Measurements from ENCODE around the gene SCAANT1. TPM values are rescaled to one million over a fixed set of nuclear protein-coding genes. Genes with fewer than 3 reads are reported as not detected.

The SCAANT1 gene
- total RNA-seq, 2 donors from 2014 or later = 1.7 TPM; not detected in 1

DNA sequence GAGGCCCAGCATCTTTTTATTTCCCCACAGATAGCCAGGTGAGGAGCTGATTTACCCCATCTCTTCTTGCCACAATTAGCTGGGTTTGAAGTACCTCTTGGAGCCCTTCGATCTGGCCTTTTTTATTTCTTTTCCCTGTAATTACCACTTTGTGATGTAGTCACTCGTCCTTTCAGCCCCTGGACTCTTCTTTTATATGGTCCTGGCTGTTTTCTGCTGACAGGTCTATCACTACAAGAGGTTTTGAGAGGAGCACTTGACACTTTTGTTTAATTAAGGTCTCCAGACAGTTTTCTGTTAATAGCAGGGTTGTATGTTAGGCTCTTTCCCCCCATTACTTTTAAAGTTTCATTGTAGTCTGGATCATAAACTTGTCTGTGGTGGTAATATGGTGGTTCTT lies 36.7 kb downstream of the SCAANT1 start:
- H3K9me3 ChIP-seq (ENCODE audit: control insufficient read depth, low read length, poor library complexity, severe bottlenecking) = no peaks in the 10 kb centered on the region
- H3K4me1 Mint-ChIP-seq = peaks cover 47% of the 10 kb centered on the region
- H3K4me3 Mint-ChIP-seq = no peak overlapping the region
- no peak for ATAC-seq
- peaks cover 1% of the 10 kb centered on the region for H3K36me3 Mint-ChIP-seq (ENCODE audit: low read depth)
- no peak for DNase-seq
- peak overlapping the region; percentile 65 for H3K27ac Mint-ChIP-seq
- H3K27me3 Mint-ChIP-seq = no peaks in the 10 kb centered on the region

DNA sequence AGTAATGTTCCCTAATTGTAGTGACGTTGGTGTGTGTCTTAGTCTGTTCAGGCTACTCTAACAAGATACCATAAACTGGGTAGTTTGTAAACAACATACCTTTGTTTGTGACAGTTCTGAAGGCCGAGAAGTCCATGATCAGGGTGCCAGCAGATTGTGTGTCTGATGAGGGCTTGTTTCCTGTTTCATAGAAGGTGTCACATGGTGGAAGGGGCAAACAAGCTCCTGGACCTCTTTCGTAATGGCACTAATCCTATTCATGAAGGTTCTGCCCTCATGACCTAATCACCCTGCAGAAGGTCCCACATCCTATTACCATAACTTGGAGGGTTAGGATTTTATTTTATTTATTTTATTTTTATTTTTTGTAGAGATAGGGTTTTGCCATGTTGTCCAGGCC lies 37.4 kb downstream of the SCAANT1 start:
- Mint-ChIP-seq H3K4me1 (peaks cover 42% of the 10 kb centered on the region), H3K27me3 (no peaks in the 10 kb centered on the region), H3K4me3 (no peak overlapping the region), H3K27ac (no peak overlapping the region), H3K36me3 (ENCODE audit: low read depth) (no peaks in the 10 kb centered on the region)
- no peaks in the 10 kb centered on the region for H3K9me3 ChIP-seq (ENCODE audit: control insufficient read depth, low read length, poor library complexity, severe bottlenecking)
- ATAC-seq = no peak
- DNase-seq = no peak

- Mint-ChIP-seq H3K27me3 (no peaks in the 10 kb centered on the region), H3K27ac (no peak overlapping the region), H3K4me1 (peaks cover 33% of the 10 kb centered on the region), H3K4me3 (no peak overlapping the region), H3K36me3 (ENCODE audit: low read depth) (no peaks in the 10 kb centered on the region)
- DNase-seq (no peak), ATAC-seq (no peak)
- no peaks in the 10 kb centered on the region for H3K9me3 ChIP-seq (ENCODE audit: control insufficient read depth, low read length, poor library complexity, severe bottlenecking)
Observed at GRCh38 chr3:63872135-63872924, 39.9 kb downstream of the SCAANT1 start.

DNA sequence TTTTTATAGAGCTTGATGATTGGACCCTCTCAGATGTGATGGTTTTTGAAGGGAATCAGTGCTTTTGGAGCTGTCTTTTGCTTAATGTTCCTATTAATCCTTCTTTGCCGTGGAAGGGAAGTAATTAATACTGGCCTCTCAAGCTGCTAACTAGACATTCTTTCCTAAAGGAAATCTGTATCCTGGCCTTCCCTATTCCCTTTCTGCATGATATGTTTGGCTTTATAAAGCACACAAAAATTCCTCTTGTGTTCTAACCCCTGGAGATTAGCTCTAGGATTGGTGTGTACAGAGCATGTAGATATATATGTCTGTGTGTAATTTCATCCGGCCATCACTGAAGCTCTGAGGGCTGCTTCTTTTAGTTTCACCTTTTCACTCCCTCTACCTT lies 41.6 kb downstream of the SCAANT1 start:
- Mint-ChIP-seq H3K27ac (peak overlapping the region; percentile 14), H3K4me1 (peaks cover 25% of the 10 kb centered on the region), H3K36me3 (ENCODE audit: low read depth) (no peaks in the 10 kb centered on the region), H3K27me3 (no peaks in the 10 kb centered on the region), H3K4me3 (peak overlapping the region; percentile 62)
- no peak for ATAC-seq
- DNase-seq = no peak
- no peaks in the 10 kb centered on the region for H3K9me3 ChIP-seq (ENCODE audit: control insufficient read depth, low read length, poor library complexity, severe bottlenecking)

DNA sequence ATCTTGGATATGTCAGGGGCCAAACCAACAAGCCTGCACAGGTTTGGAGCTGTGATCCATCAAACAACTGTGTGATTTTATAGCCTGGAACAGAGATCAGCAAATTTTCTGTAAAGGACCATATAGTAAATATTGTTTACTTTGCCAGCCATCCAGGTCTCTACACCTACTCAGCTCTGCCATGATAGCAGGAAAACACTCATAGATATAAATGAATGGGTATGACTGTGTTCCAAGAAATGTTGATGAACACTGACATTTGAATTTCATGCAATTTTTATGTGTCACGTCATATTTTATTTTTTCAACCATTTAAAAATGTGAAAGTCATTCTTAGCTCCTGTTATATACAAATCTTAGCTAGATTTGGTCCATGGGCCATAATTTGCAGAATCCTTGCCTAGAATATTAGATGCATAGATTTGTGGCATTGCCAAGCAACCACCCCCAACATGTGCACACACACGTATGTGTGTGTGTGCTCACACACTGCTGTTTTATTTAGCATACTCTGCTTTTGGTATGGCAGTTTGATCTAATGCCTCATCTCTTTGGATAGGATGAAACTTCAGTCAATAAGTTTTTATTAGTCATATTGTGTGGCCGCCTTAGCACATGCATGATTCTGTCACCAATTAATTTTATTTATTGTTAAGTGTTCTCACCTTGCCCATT lies 42.1 kb downstream of the SCAANT1 start:
- H3K27me3 Mint-ChIP-seq = no peaks in the 10 kb centered on the region
- no peak overlapping the region for H3K27ac Mint-ChIP-seq
- H3K36me3 Mint-ChIP-seq (ENCODE audit: low read depth) = no peaks in the 10 kb centered on the region
- peaks cover 26% of the 10 kb centered on the region for H3K4me1 Mint-ChIP-seq
- ATAC-seq (no peak), DNase-seq (no peak)
- no peak overlapping the region for H3K4me3 Mint-ChIP-seq
- H3K9me3 ChIP-seq (ENCODE audit: control insufficient read depth, low read length, poor library complexity, severe bottlenecking) = no peaks in the 10 kb centered on the region

- Mint-ChIP-seq H3K4me1 (peaks cover 33% of the 10 kb centered on the region), H3K4me3 (no peak overlapping the region), H3K27me3 (no peaks in the 10 kb centered on the region), H3K27ac (peak overlapping the region; percentile 41), H3K36me3 (ENCODE audit: low read depth) (no peaks in the 10 kb centered on the region)
- ATAC-seq (no peak), DNase-seq (no peak)
- no peaks in the 10 kb centered on the region for H3K9me3 ChIP-seq (ENCODE audit: control insufficient read depth, low read length, poor library complexity, severe bottlenecking)
Observed at GRCh38 chr3:63867225-63867624, 45.0 kb downstream of the SCAANT1 start.

- H3K27me3 Mint-ChIP-seq = no peaks in the 10 kb centered on the region
- H3K4me3 Mint-ChIP-seq = peak overlapping the region; percentile 90
- no peaks in the 10 kb centered on the region for H3K36me3 Mint-ChIP-seq (ENCODE audit: low read depth)
- peaks cover 38% of the 10 kb centered on the region for H3K4me1 Mint-ChIP-seq
- no peak for DNase-seq
- peak overlapping the region; percentile 93 for H3K27ac Mint-ChIP-seq
- no peak for ATAC-seq
- H3K9me3 ChIP-seq (ENCODE audit: control insufficient read depth, low read length, poor library complexity, severe bottlenecking) = no peaks in the 10 kb centered on the region
Observed at GRCh38 chr3:63864965-63865327, 47.2 kb downstream of the SCAANT1 start.

DNA sequence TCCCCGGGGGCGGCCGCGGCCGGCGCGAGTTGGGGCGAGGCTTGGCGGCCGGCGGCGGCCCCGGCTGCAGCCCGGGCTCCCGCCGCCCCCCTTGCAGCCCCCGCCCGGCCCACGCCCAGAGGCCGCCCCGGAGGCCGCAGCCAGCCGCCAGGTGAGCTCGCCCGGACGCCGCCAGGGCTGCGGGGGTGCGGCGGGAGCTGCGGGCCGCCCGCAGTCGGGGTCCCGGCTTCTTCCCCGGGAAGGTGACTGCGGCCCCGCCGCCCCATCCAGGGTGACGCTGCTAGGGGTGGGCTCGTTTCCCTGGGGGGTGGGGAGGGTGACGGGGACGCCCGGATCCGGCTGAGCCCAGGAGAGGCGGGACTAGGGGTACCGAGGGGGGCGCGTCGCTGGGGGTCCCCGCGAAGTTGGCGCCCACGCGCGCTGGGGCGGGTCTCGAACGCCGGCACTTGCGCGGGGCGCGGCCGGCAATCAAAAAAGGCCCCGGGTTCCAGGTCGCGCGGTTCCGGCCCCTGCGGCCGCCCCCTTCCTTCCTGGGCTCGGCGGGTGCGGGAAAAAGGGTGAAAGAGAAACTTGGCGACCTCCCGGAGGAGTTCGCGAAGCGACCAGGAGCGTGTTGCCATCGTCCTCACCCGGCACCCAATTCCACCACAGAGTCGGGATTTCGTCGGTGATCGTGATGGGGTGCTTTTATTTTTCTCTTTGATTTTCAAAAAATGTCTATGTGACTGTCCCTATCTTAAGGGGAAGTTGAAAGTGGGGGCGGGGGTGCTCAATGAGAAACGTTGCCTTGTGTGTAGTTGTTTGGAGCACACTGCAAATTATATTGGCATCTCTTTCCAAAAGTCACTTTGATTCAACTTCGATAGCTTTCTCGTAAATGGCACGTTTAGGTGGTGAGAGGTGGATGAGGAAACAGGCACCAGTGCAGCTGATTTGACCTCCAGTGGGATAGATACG lies 47.9 kb downstream of the SCAANT1 start:
- Mint-ChIP-seq H3K4me3 (peak overlapping the region; percentile 90), H3K27me3 (no peaks in the 10 kb centered on the region), H3K36me3 (ENCODE audit: low read depth) (no peaks in the 10 kb centered on the region), H3K27ac (peak overlapping the region; percentile 93), H3K4me1 (peaks cover 42% of the 10 kb centered on the region)
- peak in 2 of 3 donors; percentile 34 to 45 for DNase-seq
- no peaks in the 10 kb centered on the region for H3K9me3 ChIP-seq (ENCODE audit: control insufficient read depth, low read length, poor library complexity, severe bottlenecking)
- peak; percentile 63 for ATAC-seq

- no peaks in the 10 kb centered on the region for H3K9me3 ChIP-seq (ENCODE audit: control insufficient read depth, low read length, poor library complexity, severe bottlenecking)
- ATAC-seq = peak; percentile 92
- peaks cover 42% of the 10 kb centered on the region for H3K4me1 Mint-ChIP-seq
- H3K27ac Mint-ChIP-seq = peak within 1 kb of the TSS; percentile 93
- H3K4me3 Mint-ChIP-seq = peak within 1 kb of the TSS; percentile 96
- no peaks in the 10 kb centered on the region for H3K36me3 Mint-ChIP-seq (ENCODE audit: low read depth)
- no peaks in the 10 kb centered on the region for H3K27me3 Mint-ChIP-seq
- peak; percentile 63 to 66 (median 64) for DNase-seq
Observed at GRCh38 chr3:63863150-63864007, 48.8 kb downstream of the SCAANT1 start, which contains the start of the genes ATXN7 and THOC7. ATXN7 (plus strand) TSS chr3:63863867; CDS start chr3:63912599, 48,732 bp downstream. THOC7 (minus strand) TSS chr3:63863805; CDS start chr3:63863790, 15 bp downstream.

DNA sequence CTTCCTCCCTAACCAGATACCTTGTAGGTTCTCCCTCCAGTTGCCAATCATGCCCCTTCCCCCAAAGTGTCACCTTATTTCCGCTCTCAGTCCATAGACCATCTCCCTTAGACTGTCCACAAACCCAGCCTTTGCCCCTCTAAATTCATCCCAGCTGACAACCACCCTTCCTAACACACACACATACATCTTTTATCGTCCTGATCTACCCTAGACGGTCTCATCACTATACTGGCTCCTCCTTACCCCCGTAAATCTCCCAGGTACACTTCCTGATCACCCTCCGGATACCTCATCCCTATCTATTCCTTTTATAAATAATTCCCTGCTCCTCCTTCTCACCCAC lies 49.4 kb downstream of the SCAANT1 start:
- no peaks in the 10 kb centered on the region for H3K36me3 Mint-ChIP-seq (ENCODE audit: low read depth)
- H3K27me3 Mint-ChIP-seq = no peaks in the 10 kb centered on the region
- no peak for DNase-seq
- peaks cover 40% of the 10 kb centered on the region for H3K4me1 Mint-ChIP-seq
- H3K27ac Mint-ChIP-seq = peak overlapping the region; percentile 93
- no peak for ATAC-seq
- peak overlapping the region; percentile 96 for H3K4me3 Mint-ChIP-seq
- H3K9me3 ChIP-seq (ENCODE audit: control insufficient read depth, low read length, poor library complexity, severe bottlenecking) = no peaks in the 10 kb centered on the region
